ENCODE data around the gene ZNF827.

DNA sequence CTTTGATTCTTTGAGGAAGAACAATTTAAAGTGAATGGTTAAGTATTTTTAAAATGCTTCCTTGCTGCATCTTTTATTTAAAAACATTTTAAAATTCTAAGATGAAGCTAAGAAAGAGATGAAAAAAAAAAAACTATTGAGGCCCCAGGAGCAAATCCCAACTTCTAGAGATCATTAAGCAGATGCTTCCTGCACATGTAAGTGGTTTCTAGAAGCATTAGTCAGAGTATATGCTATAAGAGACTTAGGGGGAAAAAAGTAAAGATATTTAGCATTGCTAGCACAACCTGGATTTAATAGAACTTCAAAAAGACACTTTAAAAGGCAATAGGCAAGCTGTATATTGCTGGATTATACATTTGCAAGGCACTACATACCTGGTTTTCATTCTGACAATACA is 64.7 kb downstream of the ZNF827 start:
- TF ChIP-seq GATA3 (IDR thresholded peaks at IDR 0.05; ENCODE audit: low read depth, low read length) (no peak), GATA2 (IDR thresholded peaks at IDR 0.05; ENCODE audit: low read depth, low read length) (no peak)

Measured in SH-SY5Y (cell line).